Ureter (tissue), 1 donor: ENCODE data around the gene PRICKLE1. TPM values are rescaled to one million over a fixed set of nuclear protein-coding genes. Genes with fewer than 3 reads are reported as not detected.
"Not testable (repeated sequence)": the region's sequence is repeated elsewhere in the genome, so short reads cannot be mapped to it uniquely, and the experiment has no call there.

Experiments
- DNase-seq: peaks from one replicate; pipeline ENCODE4 v3.0.0-alpha.2; 2020; ENCODE audit warnings: low spot score
- total RNA-seq: library from RNA; stranded (reverse); gene quantifications from one replicate; pipeline ENCODE4 v1.2.4, GENCODE V29; 2023
- donor health status: DM: yes; HTN: yes; CAD: no.

Gene PRICKLE1
- total RNA-seq, 1 donor from 2014 or later: 10.2 TPM

GRCh38 chr12:42556917-42557316 is 32.6 kb downstream of the PRICKLE1 start:
- DNase-seq: no peak

GRCh38 chr12:42552822-42553221 is 36.7 kb downstream of the PRICKLE1 start:
- DNase-seq: no peak

GRCh38 chr12:42550800-42551199 is 38.7 kb downstream of the PRICKLE1 start:
- DNase-seq: no peak

GRCh38 chr12:42546709-42547108 is 42.8 kb downstream of the PRICKLE1 start:
- no peak for DNase-seq

- no peak for DNase-seq
These were observed 47.6 kb downstream of the PRICKLE1 start for GRCh38 chr12:42541965-42542364.

- DNase-seq: not testable (repeated sequence)
These were observed 48.2 kb downstream of the PRICKLE1 start for GRCh38 chr12:42541308-42541707.

- no peak for DNase-seq
These were observed 49.9 kb downstream of the PRICKLE1 start for GRCh38 chr12:42539696-42540095.

GRCh38 chr12:42538203-42538602 is 51.3 kb downstream of the PRICKLE1 start:
- DNase-seq: no peak

GRCh38 chr12:42534184-42534838 is 55.2 kb downstream of the PRICKLE1 start:
- no peak for DNase-seq

- DNase-seq: no peak
These were observed 59.3 kb downstream of the PRICKLE1 start for GRCh38 chr12:42530284-42530683.

- DNase-seq: no peak
These were observed 64.1 kb downstream of the PRICKLE1 start for GRCh38 chr12:42525444-42525843.

- no peak for DNase-seq
These were observed 64.8 kb downstream of the PRICKLE1 start for GRCh38 chr12:42524716-42525115.

- DNase-seq: no peak
These were observed 73.0 kb downstream of the PRICKLE1 start for GRCh38 chr12:42516573-42516972.

GRCh38 chr12:42511656-42512055 is 77.9 kb downstream of the PRICKLE1 start:
- DNase-seq: no peak

GRCh38 chr12:42510823-42511222 is 78.7 kb downstream of the PRICKLE1 start:
- no peak for DNase-seq

- DNase-seq: no peak
These were observed 80.6 kb downstream of the PRICKLE1 start for GRCh38 chr12:42508913-42509460.

- no peak for DNase-seq
These were observed 82.0 kb downstream of the PRICKLE1 start for GRCh38 chr12:42507565-42507964.

- DNase-seq: no peak
These were observed 82.5 kb downstream of the PRICKLE1 start for GRCh38 chr12:42507081-42507480.

- no peak for DNase-seq
These were observed 85.5 kb downstream of the PRICKLE1 start for GRCh38 chr12:42504049-42504448.

- no peak for DNase-seq
These were observed 86.9 kb downstream of the PRICKLE1 start for GRCh38 chr12:42502682-42503081.

GRCh38 chr12:42498549-42499247 is 90.8 kb downstream of the PRICKLE1 start:
- DNase-seq: no peak

- no peak for DNase-seq
These were observed 92.7 kb downstream of the PRICKLE1 start for GRCh38 chr12:42496886-42497285.

GRCh38 chr12:42495244-42495643 is 94.3 kb downstream of the PRICKLE1 start:
- DNase-seq: no peak
